Measurements from ENCODE around the gene LRP6.

LRP6 gene

GRCh38 chr12:12214201-12214600, 52.6 kb downstream of the LRP6 start:
- FAIRE-seq, result no peak

- FAIRE-seq, result no peak
Measured at GRCh38 chr12:12212769-12213168, 54.1 kb downstream of the LRP6 start.

GRCh38 chr12:12210983-12211382, 55.9 kb downstream of the LRP6 start:
- FAIRE-seq, result no peak

GRCh38 chr12:12210416-12210815, 56.4 kb downstream of the LRP6 start:
- FAIRE-seq, result no peak

- no peak for FAIRE-seq
Measured at GRCh38 chr12:12209675-12210074, 57.2 kb downstream of the LRP6 start.

- FAIRE-seq, result no peak
Measured at GRCh38 chr12:12209043-12209442, 57.8 kb downstream of the LRP6 start.

GRCh38 chr12:12207746-12208145, 59.1 kb downstream of the LRP6 start:
- no peak for FAIRE-seq

- FAIRE-seq, result no peak
Measured at GRCh38 chr12:12206776-12207388, 60.0 kb downstream of the LRP6 start.

GRCh38 chr12:12202747-12203146, 64.1 kb downstream of the LRP6 start:
- no peak for FAIRE-seq

- no peak for FAIRE-seq
Measured at GRCh38 chr12:12202105-12202504, 64.7 kb downstream of the LRP6 start.

GRCh38 chr12:12201274-12201758, 65.5 kb downstream of the LRP6 start:
- FAIRE-seq, result no peak

- no peak for FAIRE-seq
Measured at GRCh38 chr12:12200363-12200762, 66.5 kb downstream of the LRP6 start.

- FAIRE-seq, result no peak
Measured at GRCh38 chr12:12198124-12198523, 68.7 kb downstream of the LRP6 start.

GRCh38 chr12:12197128-12197527, 69.7 kb downstream of the LRP6 start:
- no peak for FAIRE-seq

- FAIRE-seq, result no peak
Measured at GRCh38 chr12:12195516-12195915, 71.3 kb downstream of the LRP6 start.

GRCh38 chr12:12195081-12195480, 71.8 kb downstream of the LRP6 start:
- no peak for FAIRE-seq

GRCh38 chr12:12194206-12194605, 72.6 kb downstream of the LRP6 start:
- FAIRE-seq, result no peak

GRCh38 chr12:12191008-12191407, 75.8 kb downstream of the LRP6 start:
- FAIRE-seq, result no peak

- FAIRE-seq, result no peak
Measured at GRCh38 chr12:12190087-12190809, 76.6 kb downstream of the LRP6 start.

- FAIRE-seq, result no peak
Measured at GRCh38 chr12:12185414-12185813, 81.4 kb downstream of the LRP6 start.

GRCh38 chr12:12182703-12183365, 84.0 kb downstream of the LRP6 start:
- no peak for FAIRE-seq

GRCh38 chr12:12181511-12181910, 85.3 kb downstream of the LRP6 start:
- FAIRE-seq, result no peak

GRCh38 chr12:12180575-12180974, 86.3 kb downstream of the LRP6 start:
- no peak for FAIRE-seq

- FAIRE-seq, result no peak
Measured at GRCh38 chr12:12180136-12180535, 86.7 kb downstream of the LRP6 start.
